Spleen (tissue), 11 donors: ENCODE measurements around the gene IL31. TPM values are rescaled to one million over a fixed set of nuclear protein-coding genes. Genes with fewer than 3 reads are reported as not detected.

Experiments used
- DNase-seq: peaks from one replicate; pipeline ENCODE4 v3.0.0-alpha.2; 2020
- H3K27ac ChIP-seq, 8 donors: fragments of 200-600 bp; sonication (generic) in 7 of 8; 1 replicate in 4 of 8; 2 replicates in 4 of 8; pipeline versions ENCODE4 v1.5.0 to v1.8.0; 2016 to 2021; ENCODE audit warnings: inconsistent platforms in 4 of 8, mild to moderate bottlenecking in 4 of 8, moderate library complexity in 1 of 8
- H3K27me3 ChIP-seq, 7 donors: fragments of 200-600 bp; sonication (generic) in 6 of 7; replicated peaks in 1 of 7; 1 replicate in 4 of 7; 2 replicates in 3 of 7; pipeline versions ENCODE4 v1.5.0 to v1.8.0; 2016 to 2021; ENCODE audit warnings: inconsistent platforms in 3 of 7, mild to moderate bottlenecking in 1 of 7
- H3K36me3 ChIP-seq, 6 donors: fragments of 200-600 bp; sonication (generic) in 5 of 6; 1 replicate in 4 of 6; 2 replicates in 2 of 6; pipeline versions ENCODE4 v1.5.0 to v1.8.0; 2016 to 2021; ENCODE audit warnings: inconsistent platforms in 2 of 6
- H3K4me1 ChIP-seq, 6 donors: fragments of 200-600 bp; sonication (generic) in 5 of 6; 1 replicate in 3 of 6; 2 replicates in 3 of 6; pipeline versions ENCODE4 v1.5.0 to v1.8.0; 2016 to 2021; ENCODE audit warnings: inconsistent platforms in 3 of 6
- H3K4me3 ChIP-seq, 8 donors: fragments of 200-600 bp; sonication (generic) in 7 of 8; 1 replicate in 4 of 8; 2 replicates in 4 of 8; pipeline versions ENCODE4 v1.5.0 to v1.8.0; 2016 to 2021; ENCODE audit warnings: inconsistent platforms in 4 of 8, mild to moderate bottlenecking in 4 of 8, moderate library complexity in 2 of 8
- H3K9me3 ChIP-seq, 8 donors: fragments of 200-600 bp; sonication (generic) in 7 of 8; 1 replicate in 4 of 8; 2 replicates in 4 of 8; pipeline versions ENCODE4 v1.5.0 to v1.8.0; 2016 to 2021; ENCODE audit warnings: inconsistent platforms in 4 of 8
- POLR2A ChIP-seq, 3 donors: fragments of 450-650 bp; IDR thresholded peaks; one replicate each; pipeline ENCODE4 v1.5.1; 2017; ENCODE audit warnings: antibody characterized with exemption in 3 of 3, mild to moderate bottlenecking in 1 of 3
- POLR2AphosphoS5 ChIP-seq, 3 donors: sonication (generic); formaldehyde crosslinking; IDR thresholded peaks; one replicate each; pipeline ENCODE4 v1.5.1; 2017; ENCODE audit warnings: antibody characterized with exemption in 3 of 3
- WGBS, 5 donors: extraction: QIAGEN DNeasy Blood & Tissue Kit in 3 of 5; methylation state at CpG; one replicate each; pipeline versions ENCODE4 v1.1.5 to v1.1.7; 2013 to 2018; 5-methylcytosine and 5-hydroxymethylcytosine counted together
- intact Hi-C: fragments of 100-400 bp; cut with DNase I; formaldehyde crosslinking; loops from one replicate; pipeline ENCODE4 v1.15.0; 2023; ENCODE audit warnings: low total_unique reads
- polyA plus RNA-seq, 3 donors: library from polyadenylated mRNA; stranded (reverse); fragments of 200-250 nt; gene quantifications; one replicate each; pipeline ENCODE4 v1.2.1, GENCODE V29; 2013
- total RNA-seq, 7 donors: library from RNA; depleted of rRNA in 3 of 7; stranded (reverse); fragments of >200 nt in 3 of 7; fragmentation: NEBNext Ultra II Directional in 4 of 7; extraction: Animal tissue kit (Norgen Biotek cat#: 25700) in 4 of 7; gene quantifications; one replicate each; pipeline versions ENCODE4 v1.1.0 to v1.2.1, GENCODE V29; 2016 to 2021
- TF ChIP-seq, protein P1 (sequence below), 11 experiments: fragments of 200-600 bp in 7 of 11; fragments of 450-650 bp in 4 of 11; sonication (generic) in 4 of 11; IDR thresholded peaks in 8 of 11; conservative IDR thresholded peaks in 3 of 11; 1 replicate in 7 of 11; 2 replicates in 4 of 11; pipeline versions ENCODE4 v1.4.0 to v1.8.0; 2016 to 2021; ENCODE audit warnings: antibody characterized with exemption in 11 of 11, inconsistent platforms in 4 of 11, mild to moderate bottlenecking in 1 of 11
- donor health status: healthy with polysubstance abuse.
- donor health status: DM: no; HTN: no; CAD: no; lungs with moderate emphysema.
- donor health status: DM: no; HTN: no; CAD: no.
- donor health status: Bipolar disorder and iron deficiency.
- donor health status: healthy.
- donor health status: DM: no; HTN: no; CAD: no.
- donor health status: DM: yes; HTN: yes; CAD: no.

The IL31 gene
- total and polyA plus RNA-seq, 10 donors = not detected

DNA sequence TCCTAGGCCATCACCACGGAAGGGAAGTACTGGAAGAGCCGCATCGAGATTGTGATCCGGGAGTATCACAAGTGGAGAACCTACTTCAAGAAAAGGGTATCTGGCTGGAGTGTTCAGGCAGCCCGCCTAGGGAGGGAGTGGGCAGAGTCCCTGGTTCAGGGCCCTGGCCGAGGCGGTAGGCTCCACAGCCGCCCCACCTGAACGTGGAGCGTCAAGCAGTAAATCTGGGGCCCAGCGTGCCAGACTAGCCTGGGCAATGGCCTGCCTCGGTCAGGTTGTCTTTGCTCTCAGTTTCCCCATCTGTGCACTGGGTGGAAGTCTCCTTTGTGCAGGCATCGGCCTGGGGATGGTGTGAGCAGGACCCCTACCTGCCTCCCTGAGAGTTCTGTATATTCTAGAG lies 44.9 kb downstream of the IL31 start:
- intact Hi-C loops = no loop called here
- no peak overlapping the region for H3K27ac ChIP-seq
- peaks cover 0 to 28% (median 16%) of the 10 kb centered on the region in 6 donors for H3K4me1 ChIP-seq
- TF ChIP-seq, protein P1, sequence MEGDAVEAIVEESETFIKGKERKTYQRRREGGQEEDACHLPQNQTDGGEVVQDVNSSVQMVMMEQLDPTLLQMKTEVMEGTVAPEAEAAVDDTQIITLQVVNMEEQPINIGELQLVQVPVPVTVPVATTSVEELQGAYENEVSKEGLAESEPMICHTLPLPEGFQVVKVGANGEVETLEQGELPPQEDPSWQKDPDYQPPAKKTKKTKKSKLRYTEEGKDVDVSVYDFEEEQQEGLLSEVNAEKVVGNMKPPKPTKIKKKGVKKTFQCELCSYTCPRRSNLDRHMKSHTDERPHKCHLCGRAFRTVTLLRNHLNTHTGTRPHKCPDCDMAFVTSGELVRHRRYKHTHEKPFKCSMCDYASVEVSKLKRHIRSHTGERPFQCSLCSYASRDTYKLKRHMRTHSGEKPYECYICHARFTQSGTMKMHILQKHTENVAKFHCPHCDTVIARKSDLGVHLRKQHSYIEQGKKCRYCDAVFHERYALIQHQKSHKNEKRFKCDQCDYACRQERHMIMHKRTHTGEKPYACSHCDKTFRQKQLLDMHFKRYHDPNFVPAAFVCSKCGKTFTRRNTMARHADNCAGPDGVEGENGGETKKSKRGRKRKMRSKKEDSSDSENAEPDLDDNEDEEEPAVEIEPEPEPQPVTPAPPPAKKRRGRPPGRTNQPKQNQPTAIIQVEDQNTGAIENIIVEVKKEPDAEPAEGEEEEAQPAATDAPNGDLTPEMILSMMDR (IDR thresholded peaks at IDR 0.05 in 8 of 11, conservative IDR thresholded peaks at IDR 0.05 in 3 of 11) = no peak
- TF ChIP-seq POLR2AphosphoS5 (IDR thresholded peaks at IDR 0.05) (peak in 1 of 3 donors; percentile 61), POLR2A (IDR thresholded peaks at IDR 0.05) (no peak)
- 87 to 98% (median 96%) methylated on average over 7 to 13 of the region's 13 CpGs for WGBS, 5 donors
- H3K4me3 ChIP-seq = no peak overlapping the region
- no peak for DNase-seq
- H3K9me3 ChIP-seq = no peaks in the 10 kb centered on the region
- peaks cover 7 to 77% (median 67%) of the 10 kb centered on the region in 6 donors for H3K36me3 ChIP-seq
- no peaks in the 10 kb centered on the region for H3K27me3 ChIP-seq

DNA sequence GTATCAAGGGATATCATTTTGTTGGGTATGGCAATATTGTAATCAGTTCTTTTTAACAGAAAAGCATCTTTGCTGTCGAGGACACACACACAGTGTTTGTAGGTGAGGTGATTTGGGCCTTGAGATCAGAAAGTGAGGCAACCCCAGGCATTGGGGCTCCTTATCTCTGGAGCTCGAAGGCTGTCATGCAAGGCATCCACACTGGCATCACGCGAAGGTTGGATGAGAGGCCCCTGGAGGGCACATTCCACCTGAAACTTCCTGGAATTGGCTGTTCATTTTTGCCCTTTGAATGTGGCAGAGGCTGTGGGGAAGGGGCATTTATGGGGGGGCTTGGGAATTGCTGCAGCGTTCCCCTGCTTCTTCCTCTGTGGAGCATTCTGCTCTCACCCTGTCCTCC lies 45.5 kb downstream of the IL31 start:
- peaks cover 7 to 71% (median 61%) of the 10 kb centered on the region in 6 donors for H3K36me3 ChIP-seq
- 91 to 95% (median 92%) methylated on average over 4 to 5 of the region's 5 CpGs for WGBS, 5 donors
- peaks cover under 1 to 33% (median 20%) of the 10 kb centered on the region in 6 donors for H3K4me1 ChIP-seq
- DNase-seq = no peak
- intact Hi-C loops = no loop called here
- no peaks in the 10 kb centered on the region for H3K27me3 ChIP-seq
- H3K4me3 ChIP-seq = no peak overlapping the region
- H3K9me3 ChIP-seq = no peaks in the 10 kb centered on the region
- H3K27ac ChIP-seq = no peak overlapping the region
- TF ChIP-seq, protein P1 (IDR thresholded peaks at IDR 0.05 in 8 of 11, conservative IDR thresholded peaks at IDR 0.05 in 3 of 11) = no peak
- TF ChIP-seq POLR2A (IDR thresholded peaks at IDR 0.05) (no peak), POLR2AphosphoS5 (IDR thresholded peaks at IDR 0.05) (no peak)

DNA sequence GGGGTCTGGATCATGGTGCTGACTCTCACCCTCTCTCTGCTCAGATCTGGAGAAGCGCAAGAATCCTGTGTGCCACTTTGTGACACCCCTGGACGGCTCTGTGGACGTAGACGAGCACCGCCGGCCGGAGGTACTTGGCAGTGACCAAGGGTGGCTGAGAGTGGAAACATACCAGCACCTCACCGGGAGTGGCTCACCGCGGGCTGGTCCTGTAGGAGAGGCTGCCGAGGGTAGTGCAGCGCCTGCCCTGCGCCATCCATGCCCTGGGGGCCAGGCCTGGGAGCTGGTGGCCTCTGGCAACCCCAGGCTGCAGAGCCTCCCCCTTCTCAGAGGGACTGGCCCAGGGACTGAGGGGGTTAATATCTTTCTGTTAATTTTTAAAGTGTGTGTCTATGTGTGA lies 46.2 kb downstream of the IL31 start:
- Histone ChIP-seq H3K4me3 (no peak overlapping the region), H3K4me1 (peaks cover 6 to 39% (median 27%) of the 10 kb centered on the region in 6 donors), H3K27ac (no peak overlapping the region), H3K27me3 (no peaks in the 10 kb centered on the region), H3K36me3 (peaks cover 7 to 64% (median 54%) of the 10 kb centered on the region in 6 donors), H3K9me3 (no peaks in the 10 kb centered on the region)
- 90 to 99% (median 94%) methylated on average over 7 to 13 of the region's 13 CpGs for WGBS, 5 donors
- DNase-seq = no peak
- TF ChIP-seq POLR2A (IDR thresholded peaks at IDR 0.05) = no peak
- TF ChIP-seq, protein P1 (IDR thresholded peaks at IDR 0.05 in 8 of 11, conservative IDR thresholded peaks at IDR 0.05 in 3 of 11) = no peak
- peak in 1 of 3 donors; percentile 53 for TF ChIP-seq POLR2AphosphoS5 (IDR thresholded peaks at IDR 0.05)
- intact Hi-C loops = no loop called here

DNA sequence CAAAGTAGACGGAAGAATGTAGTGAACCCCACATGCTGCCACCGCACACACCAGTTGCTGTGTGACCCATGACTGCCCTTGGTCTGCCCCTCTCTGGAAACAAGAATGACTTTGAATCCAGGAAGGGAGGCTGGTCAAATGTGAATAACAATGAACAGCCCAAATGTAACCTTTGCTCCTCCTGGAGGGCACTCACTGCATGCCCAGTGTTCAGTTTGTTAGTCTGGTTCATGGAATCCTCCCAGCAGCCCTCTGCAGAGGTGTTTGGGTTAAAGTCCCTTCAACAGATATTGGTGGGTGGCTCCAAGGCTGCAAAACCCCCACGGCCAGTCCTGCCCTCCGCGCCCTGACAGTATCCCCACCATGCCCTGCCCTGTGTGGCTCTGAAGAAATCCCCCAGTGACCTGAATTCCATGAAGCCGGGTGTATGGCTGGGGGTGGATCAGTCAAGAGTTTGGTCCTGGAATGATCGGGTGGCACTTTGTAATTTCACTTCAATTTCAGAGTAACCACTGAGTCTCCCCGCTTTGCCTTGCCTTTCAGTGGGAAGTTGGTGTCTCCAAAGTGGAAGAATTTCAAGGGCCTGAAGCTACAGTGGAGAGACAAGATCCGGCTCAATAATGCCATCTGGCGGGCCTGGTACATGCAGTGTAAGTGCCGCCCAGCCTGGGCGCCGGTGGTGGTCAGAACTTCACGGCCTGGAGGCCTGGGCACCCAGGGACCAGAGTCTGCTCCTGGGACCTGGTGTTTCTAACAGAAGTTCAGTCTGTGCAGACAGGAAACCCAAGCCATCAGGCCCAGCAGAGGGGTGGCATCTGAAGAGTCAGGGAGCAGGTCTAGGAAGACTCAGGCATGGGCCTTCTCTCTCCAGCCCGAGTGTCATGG lies 47.1 kb downstream of the IL31 start:
- no peaks in the 10 kb centered on the region for H3K9me3 ChIP-seq
- 82 to 91% (median 90%) methylated on average over 13 to 15 of the region's 15 CpGs for WGBS, 5 donors
- H3K27ac ChIP-seq = no peak overlapping the region
- intact Hi-C loops = no loop called here
- peaks cover 6 to 48% (median 31%) of the 10 kb centered on the region in 6 donors for H3K4me1 ChIP-seq
- no peaks in the 10 kb centered on the region for H3K27me3 ChIP-seq
- H3K4me3 ChIP-seq = no peak overlapping the region
- TF ChIP-seq POLR2A (IDR thresholded peaks at IDR 0.05) = no peak
- TF ChIP-seq POLR2AphosphoS5 (IDR thresholded peaks at IDR 0.05) = no peak
- TF ChIP-seq, protein P1 (IDR thresholded peaks at IDR 0.05 in 8 of 11, conservative IDR thresholded peaks at IDR 0.05 in 3 of 11) = no peak
- peak; percentile 51 for DNase-seq
- H3K36me3 ChIP-seq = peaks cover 7 to 56% (median 46%) of the 10 kb centered on the region in 6 donors
